ENCODE measurements around the gene CCR2. TPM values are rescaled to one million over a fixed set of nuclear protein-coding genes. Genes with fewer than 3 reads are reported as not detected.
"Not testable (repeated sequence)": the region's sequence is repeated elsewhere in the genome, so short reads cannot be mapped to it uniquely, and the experiment has no call there.

CCR2 gene
- total and polyA plus RNA-seq, 2 donors = 2.4 to 7.3 TPM

GRCh38 chr3:46325645-46326300 is 28.1 kb upstream of the CCR2 start:
- H3K27ac ChIP-seq (ENCODE audit: low read depth in 1 of 2, low read length in 1 of 2) = no peak overlapping the region
- H3K4me3 ChIP-seq (ENCODE audit: low read length in 2 of 2) = no peak overlapping the region
- no peaks in the 10 kb centered on the region for H3K4me1 ChIP-seq (ENCODE audit: control insufficient read depth in 2 of 2, insufficient read depth in 2 of 2, low read length in 2 of 2)
- WGBS = 93% methylated on average over 1 of the region's 1 CpG
- no peaks in the 10 kb centered on the region for H3K36me3 ChIP-seq (ENCODE audit: control insufficient read depth in 2 of 2, insufficient read depth in 2 of 2, low read length in 1 of 2)
- no peak for DNase-seq (ENCODE audit: low read depth in 6 of 9, low spot score in 9 of 9)
- peaks cover 0 to 3% of the 10 kb centered on the region in 2 donors for H3K9me3 ChIP-seq (ENCODE audit: control insufficient read depth in 2 of 2, insufficient read depth in 1 of 2, low read length in 1 of 2)
- no peaks in the 10 kb centered on the region for H3K27me3 ChIP-seq (ENCODE audit: control insufficient read depth in 2 of 2, insufficient read depth in 1 of 2, low read length in 1 of 2)

DNA sequence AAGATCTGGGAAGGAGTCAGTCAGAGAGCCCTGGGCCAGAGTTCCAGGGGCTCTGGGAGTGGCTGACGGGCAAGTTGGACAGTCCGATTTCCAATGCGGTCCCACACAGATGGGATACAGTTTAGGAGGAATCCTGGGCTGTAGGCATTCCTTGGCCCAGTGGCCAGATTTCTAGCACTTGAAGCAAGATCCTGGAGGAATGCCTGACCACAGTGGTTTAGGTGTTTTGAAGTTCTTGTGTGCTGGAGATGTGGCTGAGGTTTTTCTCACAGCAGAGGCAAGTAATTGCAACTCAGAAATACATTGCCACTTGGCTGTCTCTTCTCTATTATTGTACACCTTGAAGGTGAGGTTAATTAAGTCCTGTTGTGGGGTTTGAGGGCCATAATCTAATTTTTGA is 23.2 kb upstream of the CCR2 start:
- H3K36me3 ChIP-seq (ENCODE audit: control insufficient read depth in 2 of 2, insufficient read depth in 2 of 2, low read length in 1 of 2); DNase-seq (ENCODE audit: low read depth in 6 of 9, low spot score in 9 of 9); H3K27ac ChIP-seq (ENCODE audit: low read depth in 1 of 2, low read length in 1 of 2); H3K4me1 ChIP-seq (ENCODE audit: control insufficient read depth in 2 of 2, insufficient read depth in 2 of 2, low read length in 2 of 2); H3K27me3 ChIP-seq (ENCODE audit: control insufficient read depth in 2 of 2, insufficient read depth in 1 of 2, low read length in 1 of 2); H3K9me3 ChIP-seq (ENCODE audit: control insufficient read depth in 2 of 2, insufficient read depth in 1 of 2, low read length in 1 of 2); H3K4me3 ChIP-seq (ENCODE audit: low read length in 2 of 2): not testable (repeated sequence)
- 96% methylated on average over 3 of the region's 3 CpGs for WGBS

- 73% methylated on average over 4 of the region's 4 CpGs for WGBS
- H3K4me3 ChIP-seq (ENCODE audit: low read length in 2 of 2) = no peak overlapping the region
Measured at GRCh38 chr3:46334741-46335478, 19.0 kb upstream of the CCR2 start.

GRCh38 chr3:46335541-46335940 is 18.4 kb upstream of the CCR2 start:
- no peak for DNase-seq (ENCODE audit: low read depth in 6 of 9, low spot score in 9 of 9)
- no peaks in the 10 kb centered on the region for H3K27me3 ChIP-seq (ENCODE audit: control insufficient read depth in 2 of 2, insufficient read depth in 1 of 2, low read length in 1 of 2)
- no peak overlapping the region for H3K4me3 ChIP-seq (ENCODE audit: low read length in 2 of 2)
- H3K36me3 ChIP-seq (ENCODE audit: control insufficient read depth in 2 of 2, insufficient read depth in 2 of 2, low read length in 1 of 2) = no peaks in the 10 kb centered on the region
- no peaks in the 10 kb centered on the region for H3K4me1 ChIP-seq (ENCODE audit: control insufficient read depth in 2 of 2, insufficient read depth in 2 of 2, low read length in 2 of 2)
- peaks cover 5 to 13% of the 10 kb centered on the region in 2 donors for H3K9me3 ChIP-seq (ENCODE audit: control insufficient read depth in 2 of 2, insufficient read depth in 1 of 2, low read length in 1 of 2)
- 97% methylated on average over 3 of the region's 3 CpGs for WGBS
- no peak overlapping the region for H3K27ac ChIP-seq (ENCODE audit: low read depth in 1 of 2, low read length in 1 of 2)

More at GRCh38 chr3:46334741-46335478, 19.0 kb upstream of the CCR2 start:
- Histone ChIP-seq H3K9me3 (ENCODE audit: control insufficient read depth in 2 of 2, insufficient read depth in 1 of 2, low read length in 1 of 2) (peaks cover 5 to 13% of the 10 kb centered on the region in 2 donors), H3K36me3 (ENCODE audit: control insufficient read depth in 2 of 2, insufficient read depth in 2 of 2, low read length in 1 of 2) (no peaks in the 10 kb centered on the region), H3K27me3 (ENCODE audit: control insufficient read depth in 2 of 2, insufficient read depth in 1 of 2, low read length in 1 of 2) (no peaks in the 10 kb centered on the region), H3K27ac (ENCODE audit: low read depth in 1 of 2, low read length in 1 of 2) (no peak overlapping the region), H3K4me1 (ENCODE audit: control insufficient read depth in 2 of 2, insufficient read depth in 2 of 2, low read length in 2 of 2) (no peaks in the 10 kb centered on the region)
- DNase-seq (ENCODE audit: low read depth in 6 of 9, low spot score in 9 of 9) = no peak

DNA sequence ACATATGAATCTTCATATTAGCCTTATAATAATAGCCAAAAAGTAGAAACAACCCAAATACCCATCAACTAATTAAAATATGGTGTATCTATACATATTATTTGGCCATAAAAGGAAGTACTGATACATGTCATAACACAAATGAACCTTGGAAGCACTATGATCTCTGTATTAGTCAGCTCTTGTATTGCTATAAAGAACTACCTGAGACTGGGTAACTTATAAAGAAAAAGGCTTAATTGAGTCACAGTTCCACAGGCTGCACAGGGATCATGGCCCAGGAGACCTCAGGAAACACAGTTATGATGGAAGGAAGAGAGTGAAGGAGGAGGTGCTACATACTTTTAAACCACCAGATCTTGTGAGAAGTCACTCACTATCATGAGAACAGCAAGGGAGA is 16.0 kb upstream of the CCR2 start:
- H3K4me3 ChIP-seq (ENCODE audit: low read length in 2 of 2) = no peak overlapping the region
- H3K4me1 ChIP-seq (ENCODE audit: control insufficient read depth in 2 of 2, insufficient read depth in 2 of 2, low read length in 2 of 2) = no peaks in the 10 kb centered on the region
- no peaks in the 10 kb centered on the region for H3K36me3 ChIP-seq (ENCODE audit: control insufficient read depth in 2 of 2, insufficient read depth in 2 of 2, low read length in 1 of 2)
- no peak overlapping the region for H3K27ac ChIP-seq (ENCODE audit: low read depth in 1 of 2, low read length in 1 of 2)
- DNase-seq (ENCODE audit: low read depth in 6 of 9, low spot score in 9 of 9) = no peak
- no peaks in the 10 kb centered on the region for H3K27me3 ChIP-seq (ENCODE audit: control insufficient read depth in 2 of 2, insufficient read depth in 1 of 2, low read length in 1 of 2)
- peaks cover 5 to 13% of the 10 kb centered on the region in 2 donors for H3K9me3 ChIP-seq (ENCODE audit: control insufficient read depth in 2 of 2, insufficient read depth in 1 of 2, low read length in 1 of 2)

DNA sequence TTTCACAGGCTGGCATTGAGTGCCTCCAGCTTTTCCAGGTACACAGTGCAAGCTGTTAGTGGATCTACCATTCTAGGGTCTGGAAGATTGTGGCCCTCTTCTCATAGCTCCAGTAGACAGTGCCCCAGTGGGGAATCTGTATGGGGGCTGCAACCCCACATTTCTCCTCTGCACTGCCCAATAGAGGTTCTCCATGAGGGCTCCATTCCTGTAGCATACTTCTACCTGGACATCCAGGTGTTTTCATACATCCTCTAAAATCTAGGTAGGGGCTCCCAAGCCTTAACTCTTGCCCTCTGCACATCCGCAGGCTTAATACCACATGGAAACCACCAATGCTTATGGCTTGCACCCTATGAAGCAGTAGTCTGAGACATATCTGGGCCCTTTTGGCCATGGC is 15.1 kb upstream of the CCR2 start:
- Histone ChIP-seq H3K4me3 (ENCODE audit: low read length in 2 of 2) (no peak overlapping the region), H3K27ac (ENCODE audit: low read depth in 1 of 2, low read length in 1 of 2) (no peak overlapping the region), H3K4me1 (ENCODE audit: control insufficient read depth in 2 of 2, insufficient read depth in 2 of 2, low read length in 2 of 2) (no peaks in the 10 kb centered on the region), H3K36me3 (ENCODE audit: control insufficient read depth in 2 of 2, insufficient read depth in 2 of 2, low read length in 1 of 2) (no peaks in the 10 kb centered on the region), H3K27me3 (ENCODE audit: control insufficient read depth in 2 of 2, insufficient read depth in 1 of 2, low read length in 1 of 2) (no peaks in the 10 kb centered on the region), H3K9me3 (ENCODE audit: control insufficient read depth in 2 of 2, insufficient read depth in 1 of 2, low read length in 1 of 2) (peaks cover 5 to 13% of the 10 kb centered on the region in 2 donors)
- DNase-seq (ENCODE audit: low read depth in 6 of 9, low spot score in 9 of 9) = no peak
- WGBS = 96% methylated on average over 1 of the region's 1 CpG

DNA sequence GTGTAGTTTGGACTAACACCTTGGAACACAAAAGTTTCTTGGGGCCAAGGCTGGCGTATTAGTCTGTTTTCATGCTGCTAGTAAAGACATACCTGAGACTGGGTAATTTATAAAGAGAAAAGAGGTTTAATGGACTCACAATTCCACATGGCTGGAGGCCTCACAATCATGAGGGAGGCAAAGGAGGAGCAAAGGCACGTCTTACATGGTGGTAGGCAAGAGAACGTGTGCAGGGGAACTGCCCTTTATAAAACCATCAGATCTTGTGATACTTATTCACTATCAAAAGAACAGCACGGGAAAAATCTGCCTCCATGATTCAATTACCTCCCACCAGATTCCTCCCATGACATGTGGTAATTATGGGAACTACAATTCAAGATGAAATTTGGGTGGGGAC is 9.4 kb upstream of the CCR2 start:
- H3K4me1 ChIP-seq (ENCODE audit: control insufficient read depth in 2 of 2, insufficient read depth in 2 of 2, low read length in 2 of 2) = peaks cover 5 to 8% of the 10 kb centered on the region in 2 donors
- H3K4me3 ChIP-seq (ENCODE audit: low read length in 2 of 2) = no peak overlapping the region
- no peaks in the 10 kb centered on the region for H3K36me3 ChIP-seq (ENCODE audit: control insufficient read depth in 2 of 2, insufficient read depth in 2 of 2, low read length in 1 of 2)
- H3K27me3 ChIP-seq (ENCODE audit: control insufficient read depth in 2 of 2, insufficient read depth in 1 of 2, low read length in 1 of 2) = no peaks in the 10 kb centered on the region
- H3K9me3 ChIP-seq (ENCODE audit: control insufficient read depth in 2 of 2, insufficient read depth in 1 of 2, low read length in 1 of 2) = peaks cover 1 to 3% of the 10 kb centered on the region in 2 donors
- no peak for DNase-seq (ENCODE audit: low read depth in 6 of 9, low spot score in 9 of 9)
- H3K27ac ChIP-seq (ENCODE audit: low read depth in 1 of 2, low read length in 1 of 2) = no peak overlapping the region
- 96% methylated on average over 4 of the region's 4 CpGs for WGBS

DNA sequence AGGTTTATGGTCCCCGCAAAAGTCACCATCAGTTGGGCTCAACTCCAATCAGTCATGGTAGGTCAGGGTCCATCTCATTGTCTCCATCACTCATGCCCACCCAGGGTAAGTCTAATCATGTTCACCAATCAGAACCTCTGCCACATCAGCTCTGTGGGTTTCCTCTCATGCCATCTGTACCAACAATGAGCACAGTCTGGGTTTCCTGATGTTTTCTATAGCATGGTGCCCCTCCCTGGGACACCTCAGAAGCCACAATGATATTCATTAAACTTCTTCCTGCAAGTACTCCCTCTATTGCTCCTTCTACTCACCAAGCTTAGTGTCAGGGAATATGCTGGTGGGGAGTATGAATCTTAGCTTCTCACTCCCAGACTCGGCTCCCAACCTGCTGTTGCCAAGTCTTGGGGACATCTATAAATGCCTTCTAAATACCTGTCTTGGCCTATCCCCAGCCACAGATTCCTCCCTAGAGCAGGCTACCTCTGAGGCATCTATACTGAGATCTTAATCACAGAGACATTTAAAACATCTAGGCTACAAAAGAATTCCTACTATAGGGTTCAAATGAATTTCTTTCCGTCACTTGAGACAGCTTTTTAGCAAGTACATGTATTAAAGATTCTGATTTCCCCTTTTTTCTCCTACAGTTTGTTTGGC is 5.0 kb upstream of the CCR2 start:
- H3K4me1 ChIP-seq (ENCODE audit: control insufficient read depth in 2 of 2, insufficient read depth in 2 of 2, low read length in 2 of 2) = peaks cover 14 to 32% of the 10 kb centered on the region in 2 donors
- no peak overlapping the region for H3K4me3 ChIP-seq (ENCODE audit: low read length in 2 of 2)
- WGBS = 57% methylated on average over 3 of the region's 3 CpGs
- H3K27ac ChIP-seq (ENCODE audit: low read depth in 1 of 2, low read length in 1 of 2) = peak overlapping the region in 1 of 2 donors; percentile 42
- DNase-seq (ENCODE audit: low read depth in 6 of 9, low spot score in 9 of 9) = peak in 1 of 9 donors; percentile 52
- peaks cover 0 to 3% of the 10 kb centered on the region in 2 donors for H3K9me3 ChIP-seq (ENCODE audit: control insufficient read depth in 2 of 2, insufficient read depth in 1 of 2, low read length in 1 of 2)
- no peaks in the 10 kb centered on the region for H3K27me3 ChIP-seq (ENCODE audit: control insufficient read depth in 2 of 2, insufficient read depth in 1 of 2, low read length in 1 of 2)
- H3K36me3 ChIP-seq (ENCODE audit: control insufficient read depth in 2 of 2, insufficient read depth in 2 of 2, low read length in 1 of 2) = no peaks in the 10 kb centered on the region

Measured in thymus (tissue), 11 donors.